DND-41 (cell line): ENCODE measurements around the gene SPTSSA.

Experiments
- ATAC-seq: fragments of 200-7000 bp; cut with Tn5 transposase; 3 replicates; pipeline ENCODE4 v1.9.1; 2021; ENCODE audit warnings: low read depth; ENCODE audit not compliant: insufficient read depth
- DNase-seq: peaks from one replicate; pipeline ENCODE4 v3.0.0-alpha.2; 2020
- H2AFZ ChIP-seq: 2 replicates; pipeline ENCODE4 v1.6.0; 2012; ENCODE audit warnings: low read depth, low read length
- H3K27ac ChIP-seq: 2 replicates; pipeline ENCODE4 v1.5.1; 2012; ENCODE audit warnings: low read length, inconsistent platforms
- H3K27me3 ChIP-seq: fragments of 200-600 bp; sonication (generic); 2 replicates; pipeline ENCODE4 v1.6.0; 2012; ENCODE audit warnings: low read length, mild to moderate bottlenecking, inconsistent platforms; ENCODE audit not compliant: insufficient read depth, poor library complexity
- H3K36me3 ChIP-seq: 2 replicates; pipeline ENCODE4 v1.5.1; 2012; ENCODE audit warnings: low read length, inconsistent platforms; ENCODE audit not compliant: insufficient read depth
- H3K4me1 ChIP-seq: 2 replicates; pipeline ENCODE4 v1.5.1; 2012; ENCODE audit warnings: mild to moderate bottlenecking, low read length; ENCODE audit not compliant: insufficient read depth
- H3K4me2 ChIP-seq: 2 replicates; pipeline ENCODE4 v1.6.0; 2012; ENCODE audit warnings: mild to moderate bottlenecking, moderate library complexity, low read length, inconsistent platforms; ENCODE audit not compliant: insufficient read depth
- H3K4me3 ChIP-seq, 2 experiments: fragments of 200-600 bp in 1 of 2; shearing (Covaris generic) in 1 of 2; 2 replicates each; pipeline ENCODE4 v1.5.1; 2012 to 2016; ENCODE audit warnings: inconsistent platforms in 2 of 2, low read length in 2 of 2, mild to moderate bottlenecking in 2 of 2, low read depth in 1 of 2, moderate library complexity in 1 of 2
- H3K79me2 ChIP-seq: 2 replicates; pipeline ENCODE4 v1.6.0; 2012; ENCODE audit warnings: low read length, inconsistent platforms; ENCODE audit not compliant: insufficient read depth
- H3K9ac ChIP-seq: 2 replicates; pipeline ENCODE4 v1.6.0; 2012; ENCODE audit warnings: low read depth, mild to moderate bottlenecking, inconsistent platforms, low read length, moderate library complexity
- H3K9me3 ChIP-seq: 2 replicates; pipeline ENCODE4 v1.5.1; 2012; ENCODE audit warnings: low read length, moderate library complexity, mild to moderate bottlenecking, inconsistent platforms; ENCODE audit not compliant: insufficient read depth, severe bottlenecking
- H4K20me1 ChIP-seq: 2 replicates; pipeline ENCODE4 v1.6.0; 2012; ENCODE audit warnings: low read length; ENCODE audit not compliant: insufficient read depth
- CTCF ChIP-seq: IDR thresholded peaks from 2 replicates; pipeline ENCODE4 v1.5.1; 2012; ENCODE audit warnings: borderline replicate concordance, low read length, moderate library complexity, mild to moderate bottlenecking; ENCODE audit not compliant: poor library complexity, severe bottlenecking; ENCODE audit errors: extremely low read depth
- EZH2 ChIP-seq: IDR thresholded peaks from 3 replicates; pipeline ENCODE4 v1.6.1; 2012; ENCODE audit warnings: borderline replicate concordance, low read depth, mild to moderate bottlenecking, moderate library complexity, low read length, inconsistent platforms; ENCODE audit not compliant: severe bottlenecking

SPTSSA gene

GRCh38 chr14:34452258-34452822 is 9.7 kb downstream of the SPTSSA start:
- H3K4me3 ChIP-seq, result no peak overlapping the region
- no peak for DNase-seq
- H3K4me1 ChIP-seq, result no peaks in the 10 kb centered on the region
- peaks cover 19% of the 10 kb centered on the region for H3K36me3 ChIP-seq
- H2AFZ ChIP-seq, result no peak overlapping the region
- H3K27me3 ChIP-seq, result no peaks in the 10 kb centered on the region
- peaks cover 4% of the 10 kb centered on the region; the same call in 1 of the 2 replicates for H4K20me1 ChIP-seq
- ATAC-seq, result no peak
- TF ChIP-seq EZH2 (no peak), CTCF (no peak)
- no peak overlapping the region for H3K4me2 ChIP-seq
- no peak overlapping the region for H3K27ac ChIP-seq
- no peak overlapping the region for H3K9ac ChIP-seq
- H3K79me2 ChIP-seq, result peaks cover 9% of the 10 kb centered on the region; the same call in 1 of the 2 replicates
- H3K9me3 ChIP-seq, result no peaks in the 10 kb centered on the region

DNA sequence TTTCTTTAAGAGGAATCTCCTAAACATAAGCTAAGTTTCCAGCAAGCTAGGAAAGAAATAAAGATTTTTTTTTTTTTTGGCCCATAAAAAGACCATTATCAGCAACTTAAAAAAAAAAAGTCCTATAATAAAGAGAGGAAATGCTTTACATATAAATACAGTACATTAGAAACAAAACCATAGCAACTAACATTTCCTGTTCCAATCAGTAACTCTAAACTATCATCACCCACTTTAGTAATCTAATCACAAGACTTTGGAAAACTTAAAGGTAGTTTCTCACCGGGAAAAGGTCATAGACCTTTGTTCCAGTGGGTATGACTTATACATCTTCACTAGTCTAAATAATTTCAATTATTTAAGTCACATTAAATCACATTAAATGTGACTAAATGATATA is 11.1 kb downstream of the SPTSSA start:
- TF ChIP-seq EZH2, result no peak
- no peak for TF ChIP-seq CTCF
- Histone ChIP-seq H3K4me1 (no peaks in the 10 kb centered on the region), H3K4me2 (no peak overlapping the region), H3K27ac (no peak overlapping the region), H2AFZ (no peak overlapping the region), H3K36me3 (peaks cover 15% of the 10 kb centered on the region; the same call in 1 of the 2 replicates), H3K79me2 (peaks cover 6% of the 10 kb centered on the region; the same call in 1 of the 2 replicates), H3K9me3 (no peaks in the 10 kb centered on the region), H3K9ac (no peak overlapping the region), H3K4me3 (no peak overlapping the region), H3K27me3 (no peaks in the 10 kb centered on the region), H4K20me1 (peaks cover 4% of the 10 kb centered on the region; the same call in 1 of the 2 replicates)
- DNase-seq (no peak), ATAC-seq (no peak)

DNA sequence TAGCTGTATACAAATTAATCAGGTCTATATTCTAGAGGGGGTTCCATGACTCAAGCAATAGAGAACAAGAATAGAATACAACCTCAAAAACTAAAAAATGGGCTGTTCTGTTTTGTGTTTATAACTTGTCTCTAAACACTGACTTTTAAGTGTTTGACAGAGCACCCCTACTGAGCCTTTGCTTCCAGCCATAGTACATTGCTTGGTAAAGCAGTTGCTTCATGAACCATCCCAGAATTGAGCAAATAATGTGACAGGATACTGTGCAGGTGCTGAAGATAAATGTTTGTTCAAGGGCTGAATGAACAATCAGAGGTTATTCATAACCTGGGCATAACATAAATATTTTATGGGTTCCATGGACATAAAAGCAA is 11.5 kb downstream of the SPTSSA start:
- Histone ChIP-seq H3K4me2 (no peak overlapping the region), H3K9me3 (no peaks in the 10 kb centered on the region), H3K36me3 (peaks cover 14% of the 10 kb centered on the region; the same call in 1 of the 2 replicates), H3K9ac (no peak overlapping the region), H3K4me3 (no peak overlapping the region), H3K4me1 (no peaks in the 10 kb centered on the region), H4K20me1 (peaks cover 4% of the 10 kb centered on the region; the same call in 1 of the 2 replicates), H3K27me3 (no peaks in the 10 kb centered on the region), H3K27ac (no peak overlapping the region), H3K79me2 (peaks cover 6% of the 10 kb centered on the region; the same call in 1 of the 2 replicates), H2AFZ (no peak overlapping the region)
- DNase-seq (no peak), ATAC-seq (no peak)
- TF ChIP-seq EZH2 (no peak), CTCF (no peak)
